Esophagus mucosa (tissue), 1 donor: ENCODE results near the gene CLMP. TPM values are rescaled to one million over a fixed set of nuclear protein-coding genes. Genes with fewer than 3 reads are reported as not detected.
"Not testable (repeated sequence)": the region's sequence is repeated elsewhere in the genome, so short reads cannot be mapped to it uniquely, and the experiment has no call there.

ENCODE experiments used
- ATAC-seq: fragments of 200-7000 bp; cut with Tn5 transposase; one replicate; pipeline ENCODE4 v1.9.1; 2020
- total RNA-seq: library from RNA; stranded (reverse); gene quantifications from one replicate; pipeline ENCODE4 v1.2.4, GENCODE V29; 2023
- donor health status: DM: yes; HTN: yes; CAD: no.

Gene CLMP
- total RNA-seq, 1 donor from 2014 or later: 3.7 TPM

DNA sequence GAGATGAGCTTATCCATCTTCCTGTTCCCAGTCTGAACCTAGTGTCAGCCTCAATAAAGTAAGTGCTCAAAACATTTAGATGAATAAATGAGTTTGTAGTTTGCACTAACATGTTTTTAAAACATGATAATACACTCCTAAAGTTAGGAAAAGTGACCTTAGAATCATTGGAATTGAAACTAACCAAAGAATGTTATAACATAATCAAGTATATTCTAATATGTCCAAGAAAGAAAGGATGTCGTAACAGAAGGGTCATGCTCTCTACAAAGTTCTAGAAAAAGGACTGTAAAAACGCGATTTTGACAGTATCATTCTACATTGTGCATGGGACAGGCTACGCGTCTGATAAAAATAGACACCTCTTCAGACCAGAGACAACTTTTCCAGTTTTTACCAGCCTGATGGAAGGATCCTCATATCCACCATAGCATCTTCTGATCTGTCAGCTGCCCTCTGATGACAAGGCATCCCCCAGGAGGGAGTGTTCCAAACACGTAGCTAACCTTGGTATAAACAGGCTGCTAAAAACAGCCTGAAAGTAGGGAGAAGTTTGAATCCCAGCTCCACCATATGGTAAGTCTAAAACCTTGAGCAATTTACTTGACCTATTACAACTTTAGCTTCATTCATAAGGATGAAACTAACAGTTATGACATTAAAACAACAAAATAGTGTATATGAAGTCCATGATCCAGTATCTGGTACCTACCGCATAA lies 30.2 kb downstream of the CLMP start:
- no peak for ATAC-seq

- no peak for ATAC-seq
These were observed 31.4 kb downstream of the CLMP start for GRCh38 chr11:123163621-123164020.

DNA sequence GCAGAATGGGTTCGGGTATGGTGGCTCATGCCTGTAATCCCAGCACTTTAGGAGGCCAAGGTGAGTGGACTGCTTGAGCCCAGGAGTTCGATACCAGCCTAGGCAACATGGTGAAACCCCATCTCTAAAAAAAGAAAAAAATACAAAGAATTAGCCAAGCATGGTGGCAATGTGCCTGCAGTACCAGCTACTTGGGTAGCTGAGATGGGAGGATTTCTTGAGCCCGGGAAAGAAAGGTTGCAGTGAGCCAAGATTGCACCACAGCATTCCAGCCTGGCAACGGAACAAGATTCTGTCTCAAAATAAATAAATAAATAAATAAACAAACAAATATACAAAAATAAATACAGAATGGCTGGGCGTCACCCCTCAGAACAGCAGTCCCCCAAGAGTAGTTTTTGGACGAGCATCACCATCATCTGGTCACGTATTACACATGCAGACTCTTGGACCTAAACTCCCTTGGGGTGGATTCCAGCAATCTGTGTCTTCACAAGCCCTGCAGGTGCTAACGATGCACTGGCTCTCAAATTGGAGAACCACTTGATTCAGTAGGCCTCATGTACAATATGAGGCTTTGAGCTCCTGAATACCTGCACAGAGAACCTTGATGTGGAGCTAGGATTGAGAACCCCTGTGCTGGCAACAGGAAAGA lies 33.5 kb downstream of the CLMP start:
- no peak for ATAC-seq

- no peak for ATAC-seq
These were observed 35.7 kb downstream of the CLMP start for GRCh38 chr11:123159183-123159857.

DNA sequence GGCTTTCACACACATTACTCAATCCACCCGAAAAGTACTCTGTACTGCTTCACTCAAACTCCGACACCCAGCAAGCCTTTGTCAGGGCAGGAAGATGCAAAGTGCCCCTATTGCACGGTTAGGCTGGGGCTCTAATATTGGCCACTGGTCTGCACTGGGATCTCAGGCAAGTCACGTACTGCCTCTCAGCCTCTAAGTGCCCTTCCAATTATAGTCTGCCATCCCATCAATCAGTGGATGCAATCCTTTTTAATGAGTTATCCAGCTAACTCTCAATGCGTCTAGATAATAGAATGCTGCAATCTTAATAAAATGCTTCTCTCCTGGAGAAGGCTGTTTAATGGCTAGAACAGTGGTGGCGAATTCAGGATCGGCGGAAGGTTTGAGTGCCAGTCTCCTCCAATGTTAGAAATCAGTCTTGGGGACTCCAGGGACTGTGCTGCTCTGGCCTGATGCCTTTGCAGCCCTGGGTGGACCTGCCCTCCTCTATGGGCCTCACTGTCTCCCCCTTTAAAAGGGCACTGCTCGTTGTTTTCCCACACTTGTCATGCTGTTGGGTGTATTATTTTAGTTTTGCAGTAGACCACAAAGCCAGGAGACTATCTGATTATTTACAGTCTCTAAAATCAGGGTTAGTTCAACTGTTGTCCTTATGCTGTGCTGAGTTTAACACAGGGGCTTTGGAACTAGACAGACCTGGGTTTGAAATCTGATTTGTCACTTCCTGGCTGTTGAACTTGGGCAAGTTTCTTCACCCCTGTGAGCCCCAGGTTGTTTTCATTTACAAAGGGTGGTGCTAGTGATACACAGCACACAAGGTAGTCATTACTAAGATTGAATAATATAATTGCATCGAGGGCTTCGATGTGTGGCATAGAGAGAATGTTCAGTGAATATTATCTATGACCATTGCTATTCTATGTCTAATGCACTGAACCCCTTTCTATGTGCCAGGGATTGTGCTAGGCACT lies 36.7 kb downstream of the CLMP start:
- ATAC-seq: no peak

GRCh38 chr11:123152951-123153350 lies 42.1 kb downstream of the CLMP start:
- ATAC-seq: no peak

- ATAC-seq: not testable (repeated sequence)
These were observed 42.7 kb downstream of the CLMP start for GRCh38 chr11:123152346-123152745.

DNA sequence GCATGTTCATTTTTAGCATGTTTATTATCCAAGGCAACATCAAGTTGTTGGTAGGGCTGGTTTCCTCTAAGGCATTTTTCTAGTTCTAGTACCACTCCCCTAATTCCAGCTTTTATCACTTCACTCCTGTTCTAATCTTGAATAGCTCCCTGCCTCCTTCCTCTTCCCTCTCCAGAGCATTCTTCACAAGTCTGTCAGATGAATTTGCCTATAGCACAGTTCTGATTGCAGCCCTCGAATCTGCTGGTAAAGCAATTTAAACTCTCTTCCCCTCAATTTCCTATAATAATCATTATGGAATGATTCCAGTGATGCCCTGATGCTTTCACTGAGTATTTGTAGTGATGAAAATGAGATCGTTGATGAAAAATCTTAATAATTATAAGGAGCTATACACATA lies 43.3 kb downstream of the CLMP start:
- ATAC-seq: no peak

- no peak for ATAC-seq
These were observed 43.7 kb downstream of the CLMP start for GRCh38 chr11:123151366-123151765.

DNA sequence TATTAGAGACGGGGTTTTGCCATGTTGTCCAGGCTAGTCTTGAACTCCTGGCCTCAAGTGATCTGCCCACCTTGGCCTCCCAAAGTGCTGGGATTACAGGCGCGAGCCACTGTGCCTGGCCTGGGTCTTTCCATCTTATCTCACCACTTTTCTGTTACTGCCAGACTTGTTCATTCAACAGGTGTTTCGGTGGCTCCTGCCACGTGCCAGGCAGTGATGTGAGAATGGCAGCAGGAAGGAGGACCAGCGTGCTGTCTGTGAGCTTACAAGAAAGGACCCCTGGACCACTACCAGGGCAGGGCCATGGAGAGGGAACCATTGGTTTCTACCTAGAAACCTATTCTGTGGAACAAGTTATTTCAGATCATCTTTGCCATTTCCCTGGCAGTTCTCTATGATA lies 44.2 kb downstream of the CLMP start:
- ATAC-seq: no peak

- no peak for ATAC-seq
These were observed 46.1 kb downstream of the CLMP start for GRCh38 chr11:123148965-123149364.

DNA sequence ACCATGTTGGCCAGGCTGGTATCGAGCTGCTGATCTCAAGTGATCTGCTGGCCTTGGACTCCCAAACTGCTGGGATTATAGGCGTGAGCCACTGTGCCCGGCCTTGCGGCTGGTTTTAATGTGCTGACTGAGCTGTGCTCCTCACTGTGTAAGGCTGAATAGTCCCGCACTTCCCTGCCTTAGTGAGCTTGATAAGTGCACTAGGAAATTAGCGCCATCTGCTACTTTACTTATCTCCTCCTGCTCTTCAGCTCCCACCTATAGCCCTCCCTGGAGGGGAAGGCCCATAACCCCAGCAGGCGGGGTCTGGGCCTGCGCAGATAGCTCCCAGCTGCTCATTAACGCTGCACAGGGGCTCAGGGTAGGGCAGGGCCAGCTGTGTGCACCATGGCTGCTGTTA lies 49.4 kb downstream of the CLMP start:
- ATAC-seq: peak; percentile 28

- peak; percentile 98 for ATAC-seq
These were observed 49.8 kb downstream of the CLMP start for GRCh38 chr11:123145220-123145619.

- peak; percentile 58 for ATAC-seq
These were observed 50.3 kb downstream of the CLMP start for GRCh38 chr11:123144707-123145106.

- no peak for ATAC-seq
These were observed 51.1 kb downstream of the CLMP start for GRCh38 chr11:123143921-123144320.

GRCh38 chr11:123143476-123143875 lies 51.6 kb downstream of the CLMP start:
- ATAC-seq: no peak

- no peak for ATAC-seq
These were observed 55.8 kb downstream of the CLMP start for GRCh38 chr11:123139206-123139605.

DNA sequence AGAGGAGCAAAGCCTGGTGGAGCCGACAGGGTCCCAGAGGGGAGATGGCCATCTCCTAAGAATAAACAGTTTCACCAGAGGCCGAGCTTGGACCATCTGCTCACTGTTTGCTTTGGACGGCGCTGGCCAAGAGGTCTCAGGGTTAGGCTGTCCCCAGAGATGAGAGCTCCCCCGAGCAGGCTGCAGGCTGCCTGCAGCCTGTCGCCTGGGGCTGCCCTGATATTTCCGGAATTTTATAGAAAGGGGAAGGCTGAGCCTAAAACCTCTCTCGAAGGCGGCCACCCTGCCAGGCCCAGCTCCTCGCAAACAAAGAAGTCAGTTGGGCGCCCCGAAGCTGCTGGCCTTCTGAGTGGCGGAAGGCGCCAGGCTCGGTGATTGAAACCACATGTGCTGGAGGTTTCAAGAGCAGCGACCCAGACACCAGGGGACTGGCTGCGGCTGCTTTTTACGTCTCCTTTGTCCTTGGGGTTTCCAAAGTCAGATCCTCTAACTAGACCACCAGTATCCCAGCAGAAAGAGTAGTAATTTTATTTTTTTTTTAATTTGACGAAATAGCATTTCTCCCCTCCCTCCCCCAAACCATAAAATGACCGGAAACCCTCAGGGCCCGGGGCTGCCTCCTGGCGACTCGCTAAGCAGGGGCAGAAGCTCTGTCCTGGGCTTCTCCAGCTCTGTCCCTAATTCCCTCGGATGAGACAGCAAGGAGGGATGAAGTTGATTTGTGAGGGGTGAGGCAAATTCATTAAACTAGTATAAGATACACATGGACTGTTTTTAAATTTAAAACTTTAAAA lies 57.4 kb downstream of the CLMP start:
- ATAC-seq: peak; percentile 29

DNA sequence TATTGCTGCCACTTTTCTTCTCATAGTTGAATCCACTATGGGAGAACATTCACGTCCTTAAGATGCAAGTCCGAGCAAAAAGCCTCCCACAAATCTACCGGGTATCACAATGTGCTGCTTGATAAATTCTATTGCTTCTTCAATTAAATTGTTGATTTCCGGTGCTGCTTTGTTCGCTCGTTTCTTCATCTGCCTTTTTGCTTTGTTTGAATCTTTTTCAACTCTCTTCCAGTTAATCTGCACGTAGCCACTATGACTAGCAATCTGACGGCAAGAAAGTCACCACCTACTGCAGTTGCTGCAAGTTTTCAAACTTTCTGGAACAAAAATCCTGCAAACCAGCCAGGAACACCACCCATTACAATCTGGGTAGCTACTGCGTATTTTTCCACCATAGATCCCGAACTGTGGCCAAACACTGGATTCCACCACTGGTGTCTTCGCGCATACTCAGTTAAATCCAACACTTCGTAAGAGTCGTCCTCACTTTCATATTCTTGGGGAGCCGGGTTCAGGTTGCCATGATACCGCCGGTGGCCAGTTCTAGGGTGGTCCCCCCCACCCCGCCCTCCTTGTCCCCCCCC lies 59.1 kb downstream of the CLMP start:
- ATAC-seq: no peak

- no peak for ATAC-seq
These were observed 62.2 kb downstream of the CLMP start for GRCh38 chr11:123132881-123133280.

DNA sequence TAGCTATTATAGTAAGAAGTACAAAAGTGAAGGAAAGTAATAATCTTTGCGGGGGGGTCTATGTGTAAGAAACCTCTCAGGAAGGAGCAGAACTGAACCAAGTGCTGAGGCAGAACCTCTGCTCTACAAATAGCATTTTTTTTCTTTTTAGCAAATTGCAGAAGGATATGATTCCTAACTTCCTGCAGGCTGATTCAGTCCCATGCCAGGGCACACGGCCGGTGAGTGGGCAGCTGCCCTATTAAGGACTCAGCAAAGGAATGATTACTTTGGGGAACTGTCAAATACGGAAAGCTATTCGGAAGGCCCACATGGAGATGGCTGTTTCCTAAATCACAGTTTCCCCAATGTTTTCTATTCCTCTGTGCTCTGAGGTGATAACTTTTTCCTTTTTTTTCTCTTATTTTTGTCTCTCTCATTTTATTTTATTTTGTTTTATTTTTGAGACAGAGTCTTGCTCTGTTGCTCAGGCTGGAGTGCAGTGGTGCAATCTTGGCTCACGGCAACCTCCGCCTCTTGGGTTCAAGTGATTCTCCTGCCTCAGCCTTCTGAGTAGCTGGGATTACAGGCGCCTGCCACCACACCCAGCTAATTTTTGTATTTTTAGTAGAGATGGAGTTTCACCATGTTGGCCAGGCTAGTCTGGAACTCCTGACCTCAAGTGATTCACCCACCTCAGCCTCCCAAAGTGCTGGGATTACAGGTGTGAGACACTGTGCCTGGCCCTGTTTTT lies 62.8 kb downstream of the CLMP start:
- not testable (repeated sequence) for ATAC-seq
